ENCODE results near the gene C7. TPM values are rescaled to one million over a fixed set of nuclear protein-coding genes. Genes with fewer than 3 reads are reported as not detected.

C7 gene
- total and polyA plus RNA-seq, 12 donors, result 442 to 4,123 (median 1,249) TPM

DNA sequence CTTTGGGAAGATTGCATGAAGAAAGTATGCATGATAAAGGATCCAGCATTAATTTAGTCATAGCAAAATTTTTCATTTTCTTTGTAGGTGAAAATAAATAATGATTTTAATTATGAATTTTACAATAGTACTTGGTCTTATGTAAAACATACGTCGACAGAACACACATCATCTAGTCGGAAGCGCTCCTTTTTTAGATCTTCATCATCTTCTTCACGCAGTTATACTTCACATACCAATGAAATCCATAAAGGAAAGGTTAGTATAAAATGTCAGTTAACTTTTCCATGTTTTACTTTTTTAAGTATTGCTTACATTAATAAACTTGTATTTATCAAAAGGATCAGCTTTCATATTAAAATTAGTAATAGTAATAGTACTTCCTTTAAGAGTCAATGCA lies 35.8 kb downstream of the C7 start:
- Histone ChIP-seq H3K4me3 (no peak overlapping the region), H3K27me3 (no peaks in the 10 kb centered on the region), H3K27ac (no peak overlapping the region), H3K36me3 (replicated peaks in 1 of 2) (peaks cover 0 to 19% of the 10 kb centered on the region in 2 donors), H3K4me1 (replicated peaks in 1 of 2) (no peaks in the 10 kb centered on the region), H3K9me3 (replicated peaks in 1 of 3) (no peaks in the 10 kb centered on the region)
- 94 to 99% (median 97%) methylated on average over 5 of the region's 5 CpGs for WGBS, 4 donors
- TF ChIP-seq, protein P1, sequence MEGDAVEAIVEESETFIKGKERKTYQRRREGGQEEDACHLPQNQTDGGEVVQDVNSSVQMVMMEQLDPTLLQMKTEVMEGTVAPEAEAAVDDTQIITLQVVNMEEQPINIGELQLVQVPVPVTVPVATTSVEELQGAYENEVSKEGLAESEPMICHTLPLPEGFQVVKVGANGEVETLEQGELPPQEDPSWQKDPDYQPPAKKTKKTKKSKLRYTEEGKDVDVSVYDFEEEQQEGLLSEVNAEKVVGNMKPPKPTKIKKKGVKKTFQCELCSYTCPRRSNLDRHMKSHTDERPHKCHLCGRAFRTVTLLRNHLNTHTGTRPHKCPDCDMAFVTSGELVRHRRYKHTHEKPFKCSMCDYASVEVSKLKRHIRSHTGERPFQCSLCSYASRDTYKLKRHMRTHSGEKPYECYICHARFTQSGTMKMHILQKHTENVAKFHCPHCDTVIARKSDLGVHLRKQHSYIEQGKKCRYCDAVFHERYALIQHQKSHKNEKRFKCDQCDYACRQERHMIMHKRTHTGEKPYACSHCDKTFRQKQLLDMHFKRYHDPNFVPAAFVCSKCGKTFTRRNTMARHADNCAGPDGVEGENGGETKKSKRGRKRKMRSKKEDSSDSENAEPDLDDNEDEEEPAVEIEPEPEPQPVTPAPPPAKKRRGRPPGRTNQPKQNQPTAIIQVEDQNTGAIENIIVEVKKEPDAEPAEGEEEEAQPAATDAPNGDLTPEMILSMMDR (IDR thresholded peaks at IDR 0.05), result no peak
- no peak for TF ChIP-seq POLR2A (IDR thresholded peaks at IDR 0.05)
- no peak for DNase-seq
- intact Hi-C loops (cut with DNase I), result no loop called here

DNA sequence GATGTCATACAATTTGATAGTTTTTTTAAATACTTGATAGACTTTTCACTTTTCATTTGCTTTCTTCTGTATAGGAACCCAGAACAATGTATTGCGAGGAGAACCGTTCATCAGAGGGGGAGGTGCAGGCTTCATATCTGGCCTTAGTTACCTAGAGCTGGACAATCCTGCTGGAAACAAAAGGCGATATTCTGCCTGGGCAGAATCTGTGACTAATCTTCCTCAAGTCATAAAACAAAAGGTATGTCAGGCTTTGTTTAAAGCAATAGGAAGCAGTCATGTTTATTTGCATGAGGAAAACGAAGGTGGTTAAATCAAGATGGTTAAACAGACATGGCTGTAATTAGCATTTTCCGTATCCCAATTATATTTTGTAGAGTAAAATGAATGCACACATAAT lies 46.0 kb downstream of the C7 start:
- no peak for TF ChIP-seq POLR2A (IDR thresholded peaks at IDR 0.05)
- TF ChIP-seq, protein P1 (IDR thresholded peaks at IDR 0.05), result no peak
- Histone ChIP-seq H3K9me3 (replicated peaks in 1 of 3) (no peaks in the 10 kb centered on the region), H3K27me3 (no peaks in the 10 kb centered on the region), H3K36me3 (replicated peaks in 1 of 2) (peaks cover 0 to 34% of the 10 kb centered on the region in 2 donors), H3K4me1 (replicated peaks in 1 of 2) (peaks cover 0 to 8% of the 10 kb centered on the region in 2 donors), H3K27ac (no peak overlapping the region), H3K4me3 (no peak overlapping the region)
- 84 to 90% (median 88%) methylated on average over 5 of the region's 5 CpGs for WGBS, 4 donors
- no peak for DNase-seq
- intact Hi-C loops (cut with DNase I), result no loop called here

- DNase-seq, result no peak
- Histone ChIP-seq H3K4me1 (replicated peaks in 1 of 2) (peaks cover 0 to 9% of the 10 kb centered on the region in 2 donors), H3K4me3 (no peak overlapping the region), H3K27me3 (no peaks in the 10 kb centered on the region), H3K9me3 (replicated peaks in 1 of 3) (no peaks in the 10 kb centered on the region), H3K27ac (no peak overlapping the region), H3K36me3 (replicated peaks in 1 of 2) (peaks cover 0 to 35% of the 10 kb centered on the region in 2 donors)
- WGBS, 4 donors, result 69 to 80% (median 75%) methylated on average over 3 of the region's 3 CpGs
- intact Hi-C loops (cut with DNase I), result no loop called here
- no peak for TF ChIP-seq POLR2A (IDR thresholded peaks at IDR 0.05)
- TF ChIP-seq, protein P1 (IDR thresholded peaks at IDR 0.05), result no peak
Observed at GRCh38 chr5:40957048-40957447, 47.8 kb downstream of the C7 start.

GRCh38 chr5:40958811-40959210 lies 49.5 kb downstream of the C7 start:
- H3K27ac ChIP-seq, result no peak overlapping the region
- 84 to 94% (median 91%) methylated on average over 5 of the region's 5 CpGs for WGBS, 4 donors
- H3K9me3 ChIP-seq (replicated peaks in 1 of 3), result no peaks in the 10 kb centered on the region
- TF ChIP-seq, protein P1 (IDR thresholded peaks at IDR 0.05), result no peak
- TF ChIP-seq POLR2A (IDR thresholded peaks at IDR 0.05), result no peak
- no peaks in the 10 kb centered on the region for H3K27me3 ChIP-seq
- no peak overlapping the region for H3K4me3 ChIP-seq
- intact Hi-C loops (cut with DNase I), result no loop called here
- peaks cover 0 to 15% of the 10 kb centered on the region in 2 donors for H3K4me1 ChIP-seq (replicated peaks in 1 of 2)
- DNase-seq, result no peak
- H3K36me3 ChIP-seq (replicated peaks in 1 of 2), result peaks cover 0 to 52% of the 10 kb centered on the region in 2 donors

All from adrenal gland (tissue), 12 donors.